ENCODE data around the gene ZBTB26.

The ZBTB26 gene

GRCh38 chr9:122931226-122932121 lies at the start of gene ZBTB26:
Gene ZBTB26, minus strand, starts transcription at chr9:122931512. Its CDS starts 11,578 bp downstream, at chr9:122919934.
- DNase-seq = peak; percentile 96

DNA sequence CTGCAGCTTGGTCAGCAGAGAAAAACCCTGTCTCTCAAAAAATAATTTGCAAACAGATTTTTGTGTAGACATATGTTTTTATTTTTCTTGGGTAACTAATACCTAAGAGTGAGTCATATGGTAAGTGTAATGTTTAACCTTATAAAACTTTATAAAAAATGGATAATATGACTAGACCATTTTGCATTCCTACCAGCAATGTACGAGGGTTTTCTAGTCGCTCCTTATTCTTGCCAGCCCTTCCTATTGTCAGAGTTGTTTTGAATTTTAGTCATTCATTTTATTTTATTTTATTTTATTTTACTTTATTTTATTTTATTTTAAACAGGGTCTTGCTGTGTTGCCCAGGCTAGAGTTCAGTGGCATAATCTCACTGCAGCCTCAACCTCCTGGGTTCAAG lies 47.3 kb upstream of the ZBTB26 start:
- DNase-seq = no peak

DNA sequence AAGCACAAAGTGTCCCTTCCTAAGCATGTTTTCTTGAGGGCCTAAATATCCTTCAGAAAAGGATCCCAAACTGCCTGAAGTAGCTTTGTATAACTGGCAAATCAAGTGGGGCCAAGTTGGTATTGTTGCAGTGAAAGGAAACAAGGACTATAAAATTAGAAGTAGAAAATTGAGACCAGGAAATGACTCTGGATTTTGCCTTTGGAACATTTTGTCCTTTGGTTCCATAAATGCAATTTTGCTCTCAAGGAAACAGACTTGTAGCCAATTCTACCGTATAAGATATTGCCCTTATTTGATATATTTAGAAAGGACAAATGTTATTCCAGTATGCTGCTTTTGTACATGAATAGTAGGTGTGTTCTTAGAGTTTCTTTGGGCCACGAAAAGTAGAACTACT lies 43.9 kb upstream of the ZBTB26 start:
- no peak for DNase-seq

DNA sequence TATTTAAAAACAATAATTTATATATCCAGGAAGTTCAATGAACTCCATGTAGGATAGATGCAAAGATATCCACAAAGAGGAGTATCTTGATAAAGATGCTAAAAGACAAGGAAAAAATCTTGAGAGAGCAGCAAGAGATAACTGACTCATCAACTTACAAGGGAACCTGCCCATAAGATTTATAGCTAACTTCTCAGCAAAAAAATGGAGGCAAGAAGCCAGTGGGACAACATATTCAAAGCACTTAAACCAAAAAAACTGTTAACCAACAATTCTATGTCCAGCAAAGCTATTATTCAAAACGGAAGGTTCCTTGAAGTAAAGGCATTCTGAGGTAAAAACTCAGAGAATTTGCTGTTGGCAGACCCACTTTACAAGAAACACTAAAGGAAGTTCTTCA lies 29.8 kb upstream of the ZBTB26 start:
- DNase-seq = no peak

GRCh38 chr9:122955961-122956360 lies 24.6 kb upstream of the ZBTB26 start:
- DNase-seq = no peak

GRCh38 chr9:122954253-122954691 lies 23.0 kb upstream of the ZBTB26 start:
- DNase-seq = no peak

DNA sequence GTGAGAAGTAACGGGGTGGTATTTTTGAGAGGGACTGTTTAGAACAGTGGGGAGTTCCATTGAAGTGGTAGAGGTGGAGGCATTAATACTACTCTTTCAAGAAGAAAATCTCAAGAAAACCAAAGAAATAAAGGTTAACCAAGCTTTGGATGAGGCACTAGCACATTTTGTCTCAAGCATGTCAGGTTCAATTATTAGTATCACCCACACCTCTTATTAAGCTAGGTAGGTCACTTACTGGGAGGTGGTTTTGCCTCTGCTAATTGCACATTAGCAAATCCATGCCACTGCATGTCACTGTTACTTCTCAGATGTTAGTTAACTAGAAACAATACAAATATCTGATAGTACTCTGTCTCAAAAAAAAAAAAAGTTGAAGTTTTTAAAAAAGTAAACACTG lies 19.7 kb upstream of the ZBTB26 start:
- DNase-seq = no peak

GRCh38 chr9:122950263-122950662 lies 19.0 kb upstream of the ZBTB26 start:
- no peak for DNase-seq

GRCh38 chr9:122949696-122950095 lies 18.4 kb upstream of the ZBTB26 start:
- no peak for DNase-seq

DNA sequence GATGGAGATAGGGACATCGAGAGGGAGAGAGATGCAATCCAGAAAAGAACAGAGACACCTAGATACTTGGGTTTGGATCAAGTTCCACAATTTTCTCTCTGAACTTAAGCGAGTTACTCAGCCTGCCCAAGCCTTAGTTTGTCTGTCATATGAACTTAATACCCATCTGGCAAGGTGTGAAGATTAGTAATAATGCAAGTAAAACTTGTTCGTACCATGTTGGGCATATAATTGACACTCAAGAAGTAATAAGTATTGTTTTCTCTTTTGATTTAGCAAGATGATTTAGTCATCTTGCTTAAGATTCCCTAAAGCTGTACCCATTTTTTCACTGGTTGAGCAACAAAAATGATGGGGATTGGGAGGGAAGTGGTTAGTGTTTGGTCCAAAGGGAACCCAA lies 17.0 kb upstream of the ZBTB26 start:
- no peak for DNase-seq

- no peak for DNase-seq
Measured at GRCh38 chr9:122946461-122947005, 15.2 kb upstream of the ZBTB26 start.

- no peak for DNase-seq
Measured at GRCh38 chr9:122944960-122945888, 13.9 kb upstream of the ZBTB26 start.

GRCh38 chr9:122941582-122942234 lies 10.4 kb upstream of the ZBTB26 start:
- DNase-seq = no peak

- peak; percentile 99 for DNase-seq
Measured at GRCh38 chr9:122940749-122941581, 9.7 kb upstream of the ZBTB26 start, which contains the start of gene RABGAP1. Gene RABGAP1, plus strand, starts transcription at chr9:122941020. Its CDS starts 16,040 bp downstream, at chr9:122957060.

- no peak for DNase-seq
Measured at GRCh38 chr9:122940454-122940748, 9.1 kb upstream of the ZBTB26 start.

- no peak for DNase-seq
Measured at GRCh38 chr9:122939601-122940000, 8.3 kb upstream of the ZBTB26 start.

GRCh38 chr9:122936883-122937282 lies 5.6 kb upstream of the ZBTB26 start:
- DNase-seq = no peak

DNA sequence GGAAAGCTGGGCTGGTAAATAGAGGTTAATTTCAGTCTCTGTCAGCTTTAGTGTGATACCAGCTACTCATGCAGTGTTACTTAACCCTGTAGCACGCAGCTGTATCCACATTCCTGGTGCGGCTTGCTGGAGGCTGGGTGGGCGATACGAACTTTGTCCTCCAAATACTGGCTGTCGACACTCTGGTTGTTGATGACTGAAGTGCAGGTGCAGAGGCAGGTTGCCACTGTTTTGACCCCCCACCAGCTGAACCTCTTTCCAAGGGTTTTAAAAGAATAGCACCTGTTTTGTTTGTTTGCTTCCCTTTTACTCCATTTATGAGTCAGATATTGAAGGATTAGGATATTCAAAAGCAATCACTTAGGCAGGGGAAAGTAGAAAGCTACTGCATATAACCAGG lies 5.2 kb upstream of the ZBTB26 start:
- DNase-seq = no peak

GRCh38 chr9:122930541-122931225 lies 629 bp downstream of the ZBTB26 start:
- DNase-seq = no peak

DNA sequence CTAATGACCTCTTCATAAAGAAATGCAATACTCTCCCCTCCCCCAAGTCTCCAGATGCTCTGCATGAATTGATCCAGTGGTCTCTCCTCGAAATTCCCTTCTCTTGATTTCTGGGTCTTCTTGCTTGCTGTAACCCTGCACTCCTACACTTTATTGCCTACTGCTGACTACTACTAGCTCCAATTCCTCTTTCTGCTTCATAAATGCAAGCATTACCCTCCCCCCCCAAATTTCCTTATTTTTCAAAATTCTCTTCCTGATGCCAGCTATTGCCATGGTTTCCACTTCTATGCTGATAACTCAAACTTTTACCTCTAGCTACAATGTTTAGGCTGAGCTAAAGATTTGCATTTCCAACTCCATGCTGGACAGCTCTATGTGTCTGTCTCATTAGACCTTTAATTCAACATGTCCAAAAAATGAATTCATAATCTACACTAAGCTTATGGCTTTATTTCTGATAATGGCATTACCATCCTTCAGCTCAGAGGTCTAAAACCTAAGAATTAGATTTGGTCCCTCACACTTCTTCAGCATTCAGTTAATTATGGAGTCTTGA lies 1.4 kb downstream of the ZBTB26 start:
- no peak for DNase-seq

DNA sequence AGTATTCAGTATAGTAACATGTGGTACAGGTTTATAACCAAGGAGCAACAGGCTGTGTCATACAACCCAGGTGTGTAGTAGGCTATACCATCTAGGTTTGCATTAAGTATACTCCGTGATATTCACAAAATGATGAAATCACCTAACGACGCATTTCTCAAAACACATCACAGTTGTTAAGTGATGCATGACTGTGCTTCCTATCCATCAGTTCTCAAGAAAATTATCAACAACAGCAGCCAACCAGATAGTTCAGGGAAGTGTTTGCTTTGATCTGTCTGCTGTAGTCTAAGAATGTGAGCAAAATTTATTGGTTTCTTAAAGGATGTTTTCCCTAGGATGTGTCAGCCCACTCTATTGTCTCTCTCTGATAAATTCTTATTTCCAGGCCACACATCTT lies 7.4 kb downstream of the ZBTB26 start:
- DNase-seq = no peak
